Measurements from ENCODE around the gene GKAP1. TPM values are rescaled to one million over a fixed set of nuclear protein-coding genes. Genes with fewer than 3 reads are reported as not detected.

The GKAP1 gene
- total and polyA plus RNA-seq, 2 of the 13 experiments (the other 11 are each of a cell fraction or from before 2014, with no cell fraction given) = 5.6 to 6.1 TPM

GRCh38 chr9:83707768-83708514, 109.6 kb downstream of the GKAP1 start, which contains the start of gene UBQLN1 (continued):
- TF ChIP-seq ZNF616 (CRISPR knock-in tag; IDR thresholded peaks at IDR 0.05; ENCODE audit: low read depth) = 0 out of 2 replicates have a peak, but pooled peaks have one; percentile 32
- TF ChIP-seq POLR2G (IDR thresholded peaks at IDR 0.05; ENCODE audit: low read depth, low read length) = peak; percentile 88
- TF ChIP-seq KDM3A (CRISPR knock-in tag; IDR thresholded peaks at IDR 0.05; ENCODE audit: low read depth) = peak; percentile 80
- 0 out of 2 replicates have a peak, but pooled peaks have one; percentile 20 for TF ChIP-seq ZC3H13 (CRISPR knock-in tag; IDR thresholded peaks at IDR 0.05)
- TF ChIP-seq POLR2AphosphoS2 (IDR thresholded peaks at IDR 0.05; ENCODE audit: low read depth, low read length) = no peak
- TF ChIP-seq SIX4 (CRISPR knock-in tag; IDR thresholded peaks at IDR 0.05) = 0 out of 2 replicates have a peak, but pooled peaks have one; percentile 35
- 0 out of 2 replicates have a peak, but pooled peaks have one; percentile 52 for TF ChIP-seq AFF4 (CRISPR knock-in tag; IDR thresholded peaks at IDR 0.05)
- TF ChIP-seq ZNF550 (CRISPR knock-in tag; IDR thresholded peaks at IDR 0.05; ENCODE audit: borderline replicate concordance) = 0 out of 2 replicates have a peak, but pooled peaks have one; percentile 19
- TF ChIP-seq ZNF225 (CRISPR knock-in tag; IDR thresholded peaks at IDR 0.05) = peak; percentile 62
- TF ChIP-seq, protein P1, sequence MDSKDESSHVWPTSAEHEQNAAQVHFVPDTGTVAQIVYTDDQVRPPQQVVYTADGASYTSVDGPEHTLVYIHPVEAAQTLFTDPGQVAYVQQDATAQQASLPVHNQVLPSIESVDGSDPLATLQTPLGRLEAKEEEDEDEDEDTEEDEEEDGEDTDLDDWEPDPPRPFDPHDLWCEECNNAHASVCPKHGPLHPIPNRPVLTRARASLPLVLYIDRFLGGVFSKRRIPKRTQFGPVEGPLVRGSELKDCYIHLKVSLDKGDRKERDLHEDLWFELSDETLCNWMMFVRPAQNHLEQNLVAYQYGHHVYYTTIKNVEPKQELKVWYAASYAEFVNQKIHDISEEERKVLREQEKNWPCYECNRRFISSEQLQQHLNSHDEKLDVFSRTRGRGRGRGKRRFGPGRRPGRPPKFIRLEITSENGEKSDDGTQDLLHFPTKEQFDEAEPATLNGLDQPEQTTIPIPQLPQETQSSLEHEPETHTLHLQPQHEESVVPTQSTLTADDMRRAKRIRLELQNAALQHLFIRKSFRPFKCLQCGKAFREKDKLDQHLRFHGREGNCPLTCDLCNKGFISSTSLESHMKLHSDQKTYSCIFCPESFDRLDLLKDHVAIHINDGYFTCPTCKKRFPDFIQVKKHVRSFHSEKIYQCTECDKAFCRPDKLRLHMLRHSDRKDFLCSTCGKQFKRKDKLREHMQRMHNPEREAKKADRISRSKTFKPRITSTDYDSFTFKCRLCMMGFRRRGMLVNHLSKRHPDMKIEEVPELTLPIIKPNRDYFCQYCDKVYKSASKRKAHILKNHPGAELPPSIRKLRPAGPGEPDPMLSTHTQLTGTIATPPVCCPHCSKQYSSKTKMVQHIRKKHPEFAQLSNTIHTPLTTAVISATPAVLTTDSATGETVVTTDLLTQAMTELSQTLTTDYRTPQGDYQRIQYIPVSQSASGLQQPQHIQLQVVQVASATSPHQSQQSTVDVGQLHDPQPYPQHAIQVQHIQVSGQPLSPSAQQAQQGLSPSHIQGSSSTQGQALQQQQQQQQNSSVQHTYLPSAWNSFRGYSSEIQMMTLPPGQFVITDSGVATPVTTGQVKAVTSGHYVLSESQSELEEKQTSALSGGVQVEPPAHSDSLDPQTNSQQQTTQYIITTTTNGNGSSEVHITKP (CRISPR knock-in tag; IDR thresholded peaks at IDR 0.05; ENCODE audit: low read depth) = peak; percentile 84
- TF ChIP-seq ZNF12 (CRISPR knock-in tag; IDR thresholded peaks at IDR 0.05) = no peak
- TF ChIP-seq, protein P2, sequence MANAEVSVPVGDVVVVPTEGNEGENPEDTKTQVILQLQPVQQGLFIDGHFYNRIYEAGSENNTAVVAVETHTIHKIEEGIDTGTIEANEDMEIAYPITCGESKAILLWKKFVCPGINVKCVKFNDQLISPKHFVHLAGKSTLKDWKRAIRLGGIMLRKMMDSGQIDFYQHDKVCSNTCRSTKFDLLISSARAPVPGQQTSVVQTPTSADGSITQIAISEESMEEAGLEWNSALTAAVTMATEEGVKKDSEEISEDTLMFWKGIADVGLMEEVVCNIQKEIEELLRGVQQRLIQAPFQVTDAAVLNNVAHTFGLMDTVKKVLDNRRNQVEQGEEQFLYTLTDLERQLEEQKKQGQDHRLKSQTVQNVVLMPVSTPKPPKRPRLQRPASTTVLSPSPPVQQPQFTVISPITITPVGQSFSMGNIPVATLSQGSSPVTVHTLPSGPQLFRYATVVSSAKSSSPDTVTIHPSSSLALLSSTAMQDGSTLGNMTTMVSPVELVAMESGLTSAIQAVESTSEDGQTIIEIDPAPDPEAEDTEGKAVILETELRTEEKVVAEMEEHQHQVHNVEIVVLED (CRISPR knock-in tag; IDR thresholded peaks at IDR 0.05; ENCODE audit: borderline replicate concordance) = peak; percentile 97
- no peak for TF ChIP-seq U2AF2 (IDR thresholded peaks at IDR 0.05; ENCODE audit: low read depth, low read length)
- TF ChIP-seq HOMEZ (CRISPR knock-in tag; IDR thresholded peaks at IDR 0.05; ENCODE audit: low read depth) = 0 out of 2 replicates have a peak, but pooled peaks have one; percentile 33
- TF ChIP-seq, protein P3, sequence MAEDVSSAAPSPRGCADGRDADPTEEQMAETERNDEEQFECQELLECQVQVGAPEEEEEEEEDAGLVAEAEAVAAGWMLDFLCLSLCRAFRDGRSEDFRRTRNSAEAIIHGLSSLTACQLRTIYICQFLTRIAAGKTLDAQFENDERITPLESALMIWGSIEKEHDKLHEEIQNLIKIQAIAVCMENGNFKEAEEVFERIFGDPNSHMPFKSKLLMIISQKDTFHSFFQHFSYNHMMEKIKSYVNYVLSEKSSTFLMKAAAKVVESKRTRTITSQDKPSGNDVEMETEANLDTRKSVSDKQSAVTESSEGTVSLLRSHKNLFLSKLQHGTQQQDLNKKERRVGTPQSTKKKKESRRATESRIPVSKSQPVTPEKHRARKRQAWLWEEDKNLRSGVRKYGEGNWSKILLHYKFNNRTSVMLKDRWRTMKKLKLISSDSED (CRISPR knock-in tag; IDR thresholded peaks at IDR 0.05) = no peak; the same call in 1 of the 2 replicates
- TF ChIP-seq POLR2AphosphoS5 (IDR thresholded peaks at IDR 0.05; ENCODE audit: low read depth, low read length) = peak; percentile 70

Measured in HepG2 (cell line).